Jurkat, Clone E6-1 (cell line): ENCODE measurements around the gene WEE1.
A peak's percentile ranks its signal among the peaks of the same experiment; 100 is the strongest.

Experiments
- DNase-seq: peaks from one replicate; pipeline ENCODE4 v3.0.0-alpha.2; 2011; ENCODE audit warnings: low read depth, low spot score
- H3K4me3 ChIP-seq: 2 replicates; pipeline ENCODE4 v1.5.1; 2011; ENCODE audit warnings: mild to moderate bottlenecking, low read length, control low read depth, moderate library complexity

The WEE1 gene

DNA sequence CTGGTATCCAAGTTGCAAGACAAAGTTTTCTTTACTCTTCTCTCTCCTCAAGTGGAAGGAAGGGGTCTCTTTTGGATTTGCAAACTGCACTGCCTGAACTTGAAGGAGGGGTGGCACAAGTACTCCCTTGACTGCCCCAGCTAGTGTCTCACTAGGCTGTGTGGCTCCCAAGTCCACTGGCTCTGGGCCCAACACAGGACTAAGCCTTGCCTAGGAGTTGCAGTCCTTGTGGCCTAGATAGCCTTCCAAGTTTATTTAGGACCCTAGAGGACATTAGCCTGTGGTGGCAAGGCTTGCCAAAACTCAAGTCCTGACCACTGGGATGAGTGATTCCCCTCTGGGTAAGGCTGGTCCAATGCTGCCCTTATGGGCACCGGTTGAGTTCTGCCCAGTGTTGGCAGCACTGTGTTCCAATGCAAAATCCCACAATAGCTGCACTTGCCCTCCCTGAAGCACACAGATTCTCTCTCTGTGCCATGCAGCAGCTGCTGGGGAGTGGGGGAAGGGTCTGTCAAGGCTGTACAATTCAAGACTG is 10.2 kb upstream of the WEE1 start:
- DNase-seq: no peak
- no peak overlapping the region for H3K4me3 ChIP-seq

DNA sequence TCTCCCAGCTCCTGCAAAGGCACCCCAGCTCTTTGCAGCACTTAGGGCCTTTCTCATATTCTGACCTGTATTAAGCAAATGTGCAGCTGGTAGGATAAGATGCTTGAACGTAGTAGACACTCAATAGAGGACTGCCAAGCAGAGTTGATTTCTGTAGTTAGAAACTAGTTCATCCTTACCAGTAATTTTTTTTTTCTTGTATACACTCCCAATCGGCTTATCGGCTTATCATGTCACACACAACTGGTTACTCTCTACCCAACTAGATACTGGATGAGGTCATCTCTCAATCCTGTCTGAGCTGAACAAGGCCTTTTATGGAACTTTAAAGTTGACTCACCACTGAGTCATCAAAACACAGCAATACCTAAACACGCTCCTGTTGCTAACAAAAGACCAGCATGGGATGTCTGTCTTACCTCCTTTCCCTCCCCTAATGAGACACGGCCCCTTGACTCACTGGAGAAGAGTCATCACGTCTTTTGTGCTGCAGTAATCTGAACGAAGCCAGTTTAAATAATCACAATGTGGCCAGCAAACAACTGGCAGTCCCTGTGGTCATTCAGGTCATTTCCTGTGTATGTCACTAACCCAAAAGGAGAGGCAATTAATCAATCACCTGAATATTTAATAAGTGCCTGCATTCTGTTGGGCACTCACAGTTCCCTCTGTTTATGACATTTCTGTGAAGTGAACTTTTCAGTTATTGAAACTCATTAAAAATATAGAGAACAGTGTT is 7.5 kb upstream of the WEE1 start:
- no peak overlapping the region for H3K4me3 ChIP-seq
- DNase-seq: no peak

DNA sequence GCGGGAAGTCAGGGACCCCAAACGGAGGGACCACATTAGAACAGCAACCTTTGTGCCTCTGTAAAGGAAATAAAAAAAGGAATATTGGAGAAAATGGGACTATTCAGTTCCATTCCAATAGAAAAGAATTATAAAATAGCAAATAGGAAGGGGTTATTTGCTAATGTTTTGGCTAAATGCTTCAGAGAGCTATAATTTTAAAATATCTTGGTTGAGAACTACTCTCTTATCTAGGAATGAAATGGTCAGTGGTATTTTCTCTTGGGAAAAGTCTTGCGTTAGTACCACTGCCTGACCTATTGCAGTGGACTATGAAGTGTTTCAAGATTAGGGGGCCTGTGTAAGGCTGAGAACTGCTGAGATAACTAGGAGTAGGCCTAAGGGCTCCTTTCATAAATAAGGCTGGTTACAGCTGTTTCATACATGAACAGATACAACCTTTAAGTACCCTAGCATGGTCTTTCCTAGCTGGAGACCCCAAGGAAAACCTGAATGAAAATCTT is 6.9 kb upstream of the WEE1 start:
- DNase-seq: no peak

DNA sequence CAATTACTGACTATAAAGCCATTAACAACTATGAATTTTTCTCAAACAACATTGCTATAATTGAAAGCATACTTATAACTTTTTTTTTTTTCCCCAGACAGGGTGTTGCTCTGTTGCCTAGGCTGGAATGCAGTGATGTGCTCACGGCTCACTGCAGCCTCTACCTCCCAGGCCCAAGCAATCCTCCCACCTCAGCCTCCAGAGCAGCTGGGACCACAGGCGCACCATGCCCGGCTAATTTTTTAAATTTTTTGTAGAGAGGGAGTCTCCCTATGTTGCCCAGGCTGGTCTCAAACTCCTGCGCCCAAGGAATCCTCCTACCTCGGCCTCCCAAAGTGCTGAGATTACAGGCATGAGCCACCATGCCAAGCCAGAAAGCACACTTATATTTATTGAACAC is 6.1 kb upstream of the WEE1 start:
- H3K4me3 ChIP-seq: no peak overlapping the region
- no peak for DNase-seq

More for the DNA sequence above, 6.9 kb upstream of the WEE1 start:
- H3K4me3 ChIP-seq: no peak overlapping the region

DNA sequence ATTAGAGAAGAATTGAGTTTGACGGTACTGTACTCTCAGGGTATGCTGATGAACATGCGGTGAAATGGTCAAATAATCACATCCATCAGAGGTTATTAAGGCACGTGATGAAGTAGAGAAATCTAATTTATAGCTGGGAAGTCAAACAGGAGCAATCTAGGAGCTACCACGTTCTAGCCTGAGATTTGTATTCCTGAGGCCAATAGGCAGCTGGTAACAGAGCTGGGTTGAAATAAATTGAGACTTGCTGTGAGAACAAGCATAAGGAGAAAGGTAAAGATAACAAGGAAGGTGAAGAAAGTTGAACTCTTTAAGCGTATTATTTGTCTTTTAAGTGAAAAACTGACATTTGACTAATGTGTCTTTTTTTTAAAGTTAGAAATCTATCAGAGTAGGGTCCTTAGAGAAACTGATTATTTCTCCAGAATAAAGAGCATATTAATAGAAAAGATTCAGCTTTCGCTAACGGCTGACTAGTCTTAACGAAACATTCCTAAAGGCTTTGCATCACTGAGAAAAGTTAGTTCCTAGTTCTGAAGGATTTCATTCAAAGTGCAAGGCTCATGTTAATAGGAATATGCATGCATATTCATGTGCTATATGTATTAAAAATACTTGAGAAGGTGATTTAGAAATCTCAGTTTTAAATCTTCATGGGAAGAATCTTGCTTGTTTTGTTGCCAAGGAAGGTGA is 5.2 kb upstream of the WEE1 start:
- DNase-seq: no peak
- no peak overlapping the region for H3K4me3 ChIP-seq

DNA sequence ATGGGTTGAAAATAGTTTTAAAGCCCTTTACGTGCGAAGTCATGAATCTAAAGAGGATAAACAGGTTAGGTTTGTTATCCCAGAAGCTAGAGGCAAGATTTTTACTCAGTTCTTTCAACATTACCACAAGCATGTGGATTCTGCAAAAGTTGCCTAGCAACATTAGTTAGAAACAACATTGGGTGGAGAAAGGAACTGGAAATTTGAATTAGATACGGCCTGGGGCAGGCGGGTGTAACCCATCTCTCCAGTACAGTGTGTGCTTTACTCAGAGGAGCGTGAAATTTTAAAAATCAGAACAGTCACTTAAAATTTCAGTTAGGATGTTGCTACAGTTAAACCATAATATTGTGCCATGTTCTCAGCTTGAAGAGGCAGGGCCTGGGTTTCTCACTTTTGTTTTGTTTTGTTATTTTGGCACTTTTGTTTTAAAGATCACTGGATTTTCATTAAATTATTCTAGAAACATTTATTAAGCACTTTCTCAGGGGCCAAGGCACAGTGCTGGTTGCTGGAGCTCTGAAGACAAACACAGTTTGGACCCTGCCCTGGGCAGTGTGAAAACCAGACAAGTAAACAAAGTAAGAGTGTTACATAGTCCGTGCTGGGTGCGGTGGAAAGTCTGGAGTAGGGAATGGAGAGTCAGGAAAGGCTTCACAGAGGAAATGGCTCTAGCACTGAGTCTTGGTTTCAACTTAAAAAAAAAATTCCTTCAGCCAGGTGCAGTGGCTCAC is 4.4 kb upstream of the WEE1 start:
- peak; percentile 30 for DNase-seq

DNA sequence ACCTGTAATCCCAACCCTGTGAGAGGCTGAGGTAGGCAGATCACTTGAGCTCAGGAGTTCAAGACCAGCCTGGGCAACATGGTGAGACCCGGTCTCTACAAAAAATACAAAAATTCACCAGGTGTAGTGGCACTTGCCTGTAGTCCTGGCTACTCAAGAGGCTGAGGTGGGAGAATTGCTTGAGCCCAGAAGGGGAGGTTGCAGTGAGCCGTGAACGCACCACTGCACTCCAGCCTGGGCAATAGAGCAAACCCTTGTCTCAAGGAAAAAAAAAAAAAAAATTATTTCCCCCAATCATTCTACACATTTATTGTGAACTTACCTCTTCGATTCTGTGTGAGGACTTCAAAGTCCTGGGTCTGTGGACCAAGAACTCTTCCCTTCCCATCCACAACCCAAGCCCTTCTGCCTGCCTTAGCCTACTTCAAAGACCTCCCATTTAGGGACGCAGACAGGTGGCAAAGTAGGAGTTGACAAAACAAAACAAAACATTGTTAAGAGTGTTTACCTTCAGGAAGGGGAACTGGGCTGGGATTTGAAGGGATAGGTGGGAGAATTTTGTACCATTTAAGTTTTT is 3.8 kb upstream of the WEE1 start:
- no peak for DNase-seq
- no peak overlapping the region for H3K4me3 ChIP-seq

More for the DNA sequence above, 4.4 kb upstream of the WEE1 start:
- H3K4me3 ChIP-seq: no peak overlapping the region

DNA sequence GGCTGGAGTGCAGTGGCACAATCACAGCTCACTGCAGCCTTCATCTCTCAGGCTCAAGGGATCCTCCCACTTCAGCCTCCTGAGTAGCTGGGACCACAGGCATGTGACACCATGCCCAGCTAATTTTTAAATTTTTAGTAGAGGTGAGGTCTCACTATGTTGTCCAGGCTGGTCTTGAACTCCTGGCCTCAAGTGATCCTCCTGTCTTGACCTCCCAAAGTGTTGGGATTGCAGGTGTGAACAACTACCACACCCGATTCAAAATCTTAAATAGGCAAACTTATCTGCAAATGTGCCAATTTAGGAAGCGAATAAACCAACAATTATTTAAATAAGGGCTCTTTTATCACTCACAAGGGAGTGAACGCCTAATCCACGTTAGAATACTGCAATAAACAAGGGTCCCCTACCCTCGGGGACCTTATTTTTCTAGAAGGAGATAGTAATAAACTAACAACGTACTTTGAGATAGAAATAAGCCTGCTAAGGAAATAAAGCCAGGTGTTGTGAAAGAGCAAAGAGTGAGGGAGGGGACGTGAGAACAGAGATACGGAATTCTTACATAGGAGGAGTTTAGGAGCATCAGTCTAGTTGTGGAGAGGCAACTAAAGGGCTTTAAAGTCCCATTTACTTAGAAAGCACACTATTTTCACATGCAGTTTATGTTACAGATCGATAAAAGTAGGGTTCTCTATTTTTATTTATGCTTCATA is 3.0 kb upstream of the WEE1 start:
- no peak for DNase-seq
- H3K4me3 ChIP-seq: no peak overlapping the region

DNA sequence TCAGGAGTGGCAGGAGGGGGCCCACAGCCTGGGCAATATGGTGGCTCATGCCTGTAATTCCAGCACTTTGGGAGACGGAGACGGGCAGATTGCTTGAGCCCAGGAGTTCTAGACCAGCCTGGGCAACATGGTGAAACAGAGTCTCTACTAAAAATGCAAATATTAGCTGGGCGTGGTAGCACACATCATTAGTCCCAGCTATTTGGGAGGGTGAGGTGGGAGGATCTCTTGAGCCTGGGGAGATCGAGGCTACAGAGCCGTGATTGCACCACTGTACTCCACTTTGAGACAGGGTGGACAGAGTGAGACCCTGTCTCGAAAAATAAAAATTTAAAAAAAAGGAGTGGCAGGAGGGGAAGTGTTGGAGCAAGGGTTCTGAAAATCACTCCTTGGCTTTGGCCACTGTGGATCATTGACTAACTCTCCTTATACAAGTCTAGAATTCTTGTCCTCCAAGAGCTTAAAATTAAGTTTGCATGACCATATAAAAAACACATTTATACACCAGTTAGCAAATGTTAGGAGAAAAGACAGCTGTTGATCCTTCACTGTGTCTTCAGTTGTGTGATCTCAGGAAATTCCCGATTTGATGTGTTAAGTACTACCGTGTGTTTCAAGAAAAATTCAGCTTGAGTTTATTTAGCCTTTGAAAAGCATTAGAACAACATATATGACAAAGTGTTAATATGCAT is 2.3 kb upstream of the WEE1 start:
- DNase-seq: no peak
- no peak overlapping the region for H3K4me3 ChIP-seq

DNA sequence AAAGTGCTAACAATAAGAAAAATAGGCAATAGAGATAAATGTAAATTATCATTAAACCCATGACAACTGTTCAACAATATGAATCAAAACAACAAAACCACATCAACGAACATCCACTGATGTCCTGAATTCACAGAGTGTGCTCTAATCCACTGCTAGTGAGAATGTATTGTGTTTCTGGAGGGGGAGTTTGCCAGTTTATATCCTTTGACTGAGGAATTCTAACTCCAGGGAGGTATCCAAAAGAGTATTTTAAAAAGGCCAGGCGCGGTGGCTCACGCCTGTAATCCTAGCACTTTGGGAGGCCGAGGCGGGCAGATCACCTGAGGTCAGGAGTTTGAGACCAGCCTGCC is 1.7 kb upstream of the WEE1 start:
- H3K4me3 ChIP-seq: no peak overlapping the region

DNA sequence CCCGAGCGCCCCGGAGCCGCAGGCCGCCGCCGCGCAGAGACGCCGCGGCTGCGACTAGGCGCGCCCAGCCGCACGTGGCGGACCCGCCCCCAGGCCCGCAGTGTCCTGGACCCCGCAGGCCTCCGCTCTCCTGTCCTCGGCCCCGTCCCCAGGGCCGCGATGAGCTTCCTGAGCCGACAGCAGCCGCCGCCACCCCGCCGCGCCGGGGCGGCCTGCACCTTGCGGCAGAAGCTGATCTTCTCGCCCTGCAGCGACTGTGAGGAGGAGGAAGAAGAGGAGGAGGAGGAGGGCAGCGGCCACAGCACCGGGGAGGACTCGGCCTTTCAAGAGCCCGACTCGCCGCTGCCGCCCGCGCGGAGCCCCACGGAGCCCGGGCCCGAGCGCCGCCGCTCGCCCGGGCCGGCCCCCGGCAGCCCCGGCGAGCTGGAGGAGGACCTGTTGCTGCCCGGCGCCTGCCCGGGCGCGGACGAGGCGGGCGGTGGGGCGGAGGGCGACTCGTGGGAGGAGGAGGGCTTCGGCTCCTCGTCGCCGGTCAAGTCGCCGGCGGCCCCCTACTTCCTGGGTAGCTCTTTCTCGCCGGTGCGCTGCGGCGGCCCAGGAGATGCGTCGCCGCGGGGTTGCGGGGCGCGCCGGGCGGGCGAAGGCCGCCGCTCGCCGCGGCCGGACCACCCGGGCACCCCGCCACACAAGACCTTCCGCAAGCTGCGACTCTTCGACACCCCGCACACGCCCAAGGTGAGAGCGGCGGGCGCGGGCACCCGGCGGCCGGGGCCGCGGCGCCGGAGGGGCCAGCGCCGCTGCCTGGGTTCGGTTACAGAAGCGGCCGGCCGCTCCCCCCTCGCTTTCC is 528 bp downstream of the WEE1 start:
- no peak for DNase-seq
- peak overlapping the region; percentile 71 for H3K4me3 ChIP-seq

More for the DNA sequence above, 1.7 kb upstream of the WEE1 start:
- DNase-seq: no peak

DNA sequence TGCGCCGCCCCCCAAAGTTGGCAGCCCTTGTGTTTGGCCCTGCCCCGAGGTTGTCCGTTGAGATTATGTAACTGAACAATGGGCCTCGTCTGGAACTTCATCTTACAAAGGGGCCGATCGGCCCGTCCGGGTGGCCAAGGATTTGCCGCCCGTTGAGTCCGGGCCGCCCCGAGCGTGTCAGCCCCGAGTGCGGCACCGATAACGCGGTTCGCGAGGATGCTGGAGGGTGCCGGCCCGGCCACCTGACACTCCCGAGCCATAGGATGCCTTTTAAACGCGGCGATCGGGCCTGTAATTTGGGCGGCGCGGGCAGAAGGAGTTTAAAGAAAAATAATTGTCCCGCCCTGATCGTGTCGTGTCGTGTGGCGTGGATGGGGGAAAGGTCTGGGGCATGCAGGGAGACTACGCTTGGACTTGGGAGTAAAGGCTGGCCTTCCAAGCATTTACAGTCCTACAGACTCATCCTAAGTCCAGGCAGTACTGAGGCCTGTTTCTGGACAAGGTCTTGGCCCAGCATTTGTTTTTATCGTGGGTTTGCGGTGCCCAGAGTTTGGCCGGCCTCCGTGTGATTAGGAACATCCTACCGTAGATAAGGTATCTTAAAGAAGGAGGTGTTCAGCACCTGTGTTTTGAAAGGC is 1.3 kb downstream of the WEE1 start:
- DNase-seq: no peak
- peak overlapping the region; percentile 71 for H3K4me3 ChIP-seq

DNA sequence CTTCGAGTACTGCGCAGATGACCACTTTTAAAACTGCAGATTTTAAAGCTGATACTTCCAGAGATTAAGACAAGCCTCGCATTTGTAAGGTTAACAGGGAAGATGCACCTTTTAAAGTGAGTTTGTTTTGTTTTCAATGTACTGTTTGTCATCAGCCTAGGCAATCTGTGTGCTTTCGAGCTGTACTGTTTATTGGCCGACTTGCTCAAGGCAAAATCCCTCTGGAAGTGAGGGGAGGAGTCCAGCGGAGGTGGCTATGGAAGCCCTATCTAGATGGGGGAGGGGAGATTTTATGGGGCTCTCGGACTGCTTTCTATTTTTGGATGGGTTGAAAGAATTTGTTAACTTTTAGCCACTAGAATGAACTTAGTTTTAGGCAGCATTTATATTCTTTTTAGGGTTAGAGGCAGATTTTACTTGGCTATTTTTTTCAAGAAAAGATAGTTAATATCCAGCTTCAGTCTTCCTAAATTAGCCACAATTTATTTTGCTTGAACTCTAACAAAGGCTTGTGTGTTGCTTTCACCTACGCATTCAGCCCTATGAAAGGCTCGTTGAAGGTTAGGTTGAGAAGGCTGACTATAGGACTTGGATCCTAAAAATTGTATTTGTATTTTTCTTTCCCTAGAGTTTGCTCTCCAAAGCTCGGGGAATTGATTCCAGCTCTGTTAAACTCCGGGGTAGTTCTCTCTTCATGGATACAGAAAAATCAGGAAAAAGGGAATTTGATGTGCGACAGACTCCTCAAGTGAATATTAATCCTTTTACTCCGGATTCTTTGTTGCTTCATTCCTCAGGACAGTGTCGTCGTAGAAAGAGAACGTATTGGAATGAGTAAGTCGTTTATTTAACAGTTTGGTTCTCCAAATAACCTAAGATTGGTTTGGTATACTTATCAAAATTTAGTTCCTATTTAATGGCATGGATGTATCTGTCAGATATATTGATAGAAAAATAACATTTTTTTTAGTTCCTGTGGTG is 2.1 kb downstream of the WEE1 start:
- DNase-seq: no peak

DNA sequence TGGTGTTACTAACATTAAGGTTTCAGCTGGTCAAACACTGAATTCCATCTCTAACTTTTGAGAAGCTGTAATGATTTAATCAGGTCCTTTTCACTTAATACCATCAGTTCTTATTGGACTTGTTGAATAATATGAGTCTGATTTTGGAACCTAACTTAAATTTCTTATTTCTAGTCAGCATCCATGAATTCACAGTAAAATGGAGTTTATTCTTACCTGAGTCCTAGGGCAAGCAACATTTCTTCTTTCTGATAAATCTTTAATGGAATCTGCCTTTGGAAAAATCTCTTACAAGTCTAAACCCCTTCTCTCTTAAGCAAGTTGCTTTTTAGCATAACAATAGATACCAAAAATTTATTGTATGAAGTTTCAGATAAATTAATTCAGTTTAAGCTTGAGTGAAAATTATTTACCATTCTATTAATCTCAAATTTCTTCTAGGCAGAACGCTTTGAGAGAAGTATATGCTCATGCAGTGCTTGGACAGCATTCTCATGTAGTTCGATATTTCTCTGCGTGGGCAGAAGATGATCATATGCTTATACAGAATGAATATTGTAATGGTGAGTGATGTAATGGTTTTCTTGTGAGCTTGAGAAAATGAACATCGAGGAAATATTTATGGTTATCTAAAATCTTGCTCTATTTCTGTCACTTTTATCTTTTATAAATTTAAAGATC is 3.4 kb downstream of the WEE1 start:
- H3K4me3 ChIP-seq: no peak overlapping the region
- no peak for DNase-seq

More for the DNA sequence above, 2.1 kb downstream of the WEE1 start:
- H3K4me3 ChIP-seq: peak overlapping the region; percentile 71

DNA sequence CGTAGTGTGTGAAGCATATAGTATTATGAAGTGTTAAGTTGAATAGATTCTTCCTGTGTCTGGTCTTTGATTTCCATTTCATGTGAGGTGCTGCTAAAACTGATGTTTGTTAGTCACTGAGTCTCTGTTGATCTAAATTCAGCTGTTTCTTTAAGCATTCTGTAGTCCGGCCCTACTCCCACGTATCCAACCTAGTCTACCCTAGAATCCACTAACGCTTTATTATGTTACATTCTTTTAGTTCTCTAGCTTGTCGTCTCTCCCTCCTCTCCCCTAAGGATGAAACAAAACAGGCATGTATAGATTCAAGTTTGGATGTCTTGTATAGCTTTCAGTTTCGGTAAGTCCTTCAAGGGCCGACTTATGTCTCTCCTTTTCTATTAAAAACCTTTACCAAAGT is 4.1 kb downstream of the WEE1 start:
- no peak for DNase-seq
- H3K4me3 ChIP-seq: no peak overlapping the region
